Vagina (tissue), 2 donors: ENCODE results near the gene L3MBTL4.

Source experiments
- CTCF ChIP-seq, 3 experiments: fragments of 450-650 bp in 2 of 3; fragments of 200-600 bp in 1 of 3; sonication (generic) in 1 of 3; IDR thresholded peaks; one replicate each; pipeline ENCODE4 v1.5.1; 2017 to 2019; ENCODE audit warnings: antibody characterized with exemption in 3 of 3, mild to moderate bottlenecking in 2 of 3, moderate library complexity in 2 of 3
- POLR2A ChIP-seq, 2 donors: fragments of 450-650 bp; IDR thresholded peaks; one replicate each; pipeline ENCODE4 v1.6.1; 2017; ENCODE audit warnings: antibody characterized with exemption in 2 of 2, mild to moderate bottlenecking in 2 of 2, moderate library complexity in 2 of 2

GRCh38 chr18:5918205-5918858 is 496.4 kb downstream of the L3MBTL4 start:
- TF ChIP-seq CTCF (IDR thresholded peaks at IDR 0.05), result no peak
- no peak for TF ChIP-seq POLR2A (IDR thresholded peaks at IDR 0.05)
